H9 (cell line): Measurements from ENCODE around the gene CC2D1A. TPM values are rescaled to one million over a fixed set of nuclear protein-coding genes. Genes with fewer than 3 reads are reported as not detected.
"Not testable (repeated sequence)": the region's sequence is repeated elsewhere in the genome, so short reads cannot be mapped to it uniquely, and the experiment has no call there.

Experiments used
- DNase-seq: peaks from one replicate; pipeline ENCODE4 v3.0.0-alpha.2; 2017
- H2AFZ ChIP-seq: one replicate; pipeline ENCODE4 v1.6.1; 2013; ENCODE audit warnings: mild to moderate bottlenecking, low read length, control low read depth, moderate library complexity
- H2AK5ac ChIP-seq: 2 replicates; pipeline ENCODE4 v1.6.1; 2013; ENCODE audit warnings: low read length, control low read depth, mixed read lengths; ENCODE audit not compliant: insufficient read length
- H2BK120ac ChIP-seq: one replicate; pipeline ENCODE4 v1.6.1; 2013; ENCODE audit warnings: low read depth, mild to moderate bottlenecking, low read length, control low read depth, inconsistent platforms; ENCODE audit not compliant: poor library complexity, severe bottlenecking
- H2BK12ac ChIP-seq: 2 replicates; pipeline ENCODE4 v1.6.1; 2013; ENCODE audit warnings: low read length, control low read depth, mixed read lengths, low read depth; ENCODE audit not compliant: insufficient read length
- H2BK15ac ChIP-seq: 2 replicates; pipeline ENCODE4 v1.6.1; 2013; ENCODE audit warnings: low read depth, low read length, control low read depth
- H2BK20ac ChIP-seq: one replicate; pipeline ENCODE4 v1.6.1; 2013; ENCODE audit warnings: low read depth, mild to moderate bottlenecking, low read length, control low read depth, inconsistent platforms; ENCODE audit not compliant: poor library complexity, severe bottlenecking
- H2BK5ac ChIP-seq: 2 replicates; pipeline ENCODE4 v1.6.1; 2013; ENCODE audit warnings: low read length, control low read depth, mixed read lengths; ENCODE audit not compliant: insufficient read length
- H3K14ac ChIP-seq: 2 replicates; pipeline ENCODE4 v1.6.1; 2013; ENCODE audit warnings: low read length, control low read depth; ENCODE audit not compliant: insufficient read depth
- H3K18ac ChIP-seq: 2 replicates; pipeline ENCODE4 v1.6.1; 2013; ENCODE audit warnings: low read depth, mild to moderate bottlenecking, mixed read lengths, low read length, control low read depth; ENCODE audit not compliant: insufficient read length
- H3K23ac ChIP-seq: 2 replicates; pipeline ENCODE4 v1.6.1; 2013; ENCODE audit warnings: low read length, control low read depth, mixed read lengths, low read depth; ENCODE audit not compliant: insufficient read length
- H3K23me2 ChIP-seq: 2 replicates; pipeline ENCODE4 v1.6.1; 2013; ENCODE audit warnings: low read depth, mild to moderate bottlenecking, mixed read lengths, low read length, control low read depth; ENCODE audit not compliant: insufficient read length, poor library complexity, severe bottlenecking
- H3K27ac ChIP-seq: 2 replicates; pipeline ENCODE4 v1.5.1; 2013; ENCODE audit warnings: low read length, control low read depth, mixed read lengths, low read depth; ENCODE audit not compliant: insufficient read length
- H3K27me3 ChIP-seq: 2 replicates; pipeline ENCODE4 v1.6.1; 2013; ENCODE audit warnings: low read length, control low read depth, inconsistent platforms; ENCODE audit not compliant: insufficient read depth
- H3K4ac ChIP-seq: 2 replicates; pipeline ENCODE4 v1.6.1; 2013; ENCODE audit warnings: low read depth, mild to moderate bottlenecking, control low read depth, inconsistent platforms, low read length, moderate library complexity
- H3K4me1 ChIP-seq: 2 replicates; pipeline ENCODE4 v1.6.1; 2013; ENCODE audit warnings: low read length, control low read depth, inconsistent platforms; ENCODE audit not compliant: insufficient read depth
- H3K4me2 ChIP-seq: 2 replicates; pipeline ENCODE4 v1.6.1; 2013; ENCODE audit warnings: low read length, control low read depth, mixed read lengths; ENCODE audit not compliant: insufficient read length, insufficient read depth
- H3K56ac ChIP-seq: 2 replicates; pipeline ENCODE4 v1.6.1; 2013; ENCODE audit warnings: low read depth, mild to moderate bottlenecking, mixed read lengths, low read length, control low read depth; ENCODE audit not compliant: insufficient read length
- H3K79me1 ChIP-seq: 2 replicates; pipeline ENCODE4 v1.6.1; 2013; ENCODE audit warnings: low read depth, mild to moderate bottlenecking, moderate library complexity, low read length, control low read depth, inconsistent platforms; ENCODE audit not compliant: insufficient read depth, poor library complexity, severe bottlenecking
- H3K79me2 ChIP-seq: 2 replicates; pipeline ENCODE4 v1.6.1; 2013; ENCODE audit warnings: low read length, control low read depth, inconsistent platforms; ENCODE audit not compliant: insufficient read depth
- H3K9ac ChIP-seq: 2 replicates; pipeline ENCODE4 v1.6.1; 2013; ENCODE audit warnings: low read length, control low read depth, mixed read lengths; ENCODE audit not compliant: insufficient read length; ENCODE audit errors: extremely low read depth
- H3K9me3 ChIP-seq: one replicate; pipeline ENCODE4 v1.6.1; 2013; ENCODE audit warnings: low read depth, low read length, inconsistent platforms; ENCODE audit not compliant: control insufficient read depth
- H3T11ph ChIP-seq: one replicate; pipeline ENCODE4 v1.6.1; 2013; ENCODE audit warnings: mild to moderate bottlenecking, low read length, control low read depth, inconsistent platforms
- H4K20me1 ChIP-seq: one replicate; pipeline ENCODE4 v1.6.1; 2013; ENCODE audit not compliant: control insufficient read depth, insufficient read length, insufficient read depth
- H4K5ac ChIP-seq: 2 replicates; pipeline ENCODE4 v1.6.1; 2013; ENCODE audit warnings: low read depth, mild to moderate bottlenecking, mixed read lengths, low read length, control low read depth; ENCODE audit not compliant: insufficient read length
- H4K8ac ChIP-seq: replicated peaks from 2 replicates; pipeline ENCODE4 v1.6.1; 2013; ENCODE audit warnings: low read length, control low read depth, mixed read lengths, low read depth; ENCODE audit not compliant: insufficient read length
- H4K91ac ChIP-seq: 2 replicates; pipeline ENCODE4 v1.6.1; 2013; ENCODE audit warnings: low read depth, mild to moderate bottlenecking, moderate library complexity, mixed read lengths, low read length, control low read depth; ENCODE audit not compliant: insufficient read length
- H3K27ac Mint-ChIP-seq, 3 experiments: 2 replicates in 2 of 3; 3 replicates in 1 of 3; pipeline ENCODE4 v1.8.0; 2020 to 2021; ENCODE audit warnings: mixed read lengths in 3 of 3, mild to moderate bottlenecking in 1 of 3, moderate library complexity in 1 of 3
- H3K27me3 Mint-ChIP-seq: 2 replicates; pipeline ENCODE4 v1.8.0; 2021; ENCODE audit warnings: low read depth, mild to moderate bottlenecking, moderate library complexity, mixed read lengths
- H3K36me3 Mint-ChIP-seq, 3 experiments: 2 replicates in 2 of 3; 3 replicates in 1 of 3; pipeline ENCODE4 v1.8.0; 2020 to 2021; ENCODE audit warnings: low read depth in 3 of 3, mixed read lengths in 3 of 3; ENCODE audit not compliant: insufficient read depth in 1 of 3
- H3K4me1 Mint-ChIP-seq, 2 experiments: 2 replicates each; pipeline ENCODE4 v1.8.0; 2020; ENCODE audit warnings: mixed read lengths in 2 of 2
- H3K4me3 Mint-ChIP-seq, 2 experiments: 2 replicates in 1 of 2; 3 replicates in 1 of 2; pipeline ENCODE4 v1.8.0; 2020 to 2021; ENCODE audit warnings: mild to moderate bottlenecking in 2 of 2, mixed read lengths in 2 of 2, moderate library complexity in 1 of 2
- H3K9me3 Mint-ChIP-seq, 2 experiments: 2 replicates in 1 of 2; 3 replicates in 1 of 2; pipeline ENCODE4 v1.8.0; 2020; ENCODE audit warnings: mild to moderate bottlenecking in 2 of 2, mixed read lengths in 2 of 2, moderate library complexity in 1 of 2
- whole genome bisulfite sequencing: extraction: QIAGEN DNeasy Blood & Tissue Kit; methylation state at CpG from one replicate; pipeline ENCODE4 v1.1.7; 2013; ENCODE audit warnings: missing lambda C conversion rate, low lambda C conversion rate, mixed read lengths; ENCODE audit not compliant: insufficient read length; ENCODE audit errors: extremely low coverage; 5-methylcytosine and 5-hydroxymethylcytosine counted together
- total RNA-seq: library from RNA; stranded (reverse); gene quantifications from 2 replicates; pipeline ENCODE4 v1.2.1, GENCODE V29; 2021
- TF ChIP-seq, protein P1 (sequence below): fragments of 200-600 bp; sonication (generic); conservative IDR thresholded peaks from 3 replicates; pipeline ENCODE4 v1.8.0; 2021; ENCODE audit warnings: antibody characterized with exemption, mild to moderate bottlenecking

Gene CC2D1A
- total RNA-seq, 1 experiment from 2014 or later, result 48.5 TPM

DNA sequence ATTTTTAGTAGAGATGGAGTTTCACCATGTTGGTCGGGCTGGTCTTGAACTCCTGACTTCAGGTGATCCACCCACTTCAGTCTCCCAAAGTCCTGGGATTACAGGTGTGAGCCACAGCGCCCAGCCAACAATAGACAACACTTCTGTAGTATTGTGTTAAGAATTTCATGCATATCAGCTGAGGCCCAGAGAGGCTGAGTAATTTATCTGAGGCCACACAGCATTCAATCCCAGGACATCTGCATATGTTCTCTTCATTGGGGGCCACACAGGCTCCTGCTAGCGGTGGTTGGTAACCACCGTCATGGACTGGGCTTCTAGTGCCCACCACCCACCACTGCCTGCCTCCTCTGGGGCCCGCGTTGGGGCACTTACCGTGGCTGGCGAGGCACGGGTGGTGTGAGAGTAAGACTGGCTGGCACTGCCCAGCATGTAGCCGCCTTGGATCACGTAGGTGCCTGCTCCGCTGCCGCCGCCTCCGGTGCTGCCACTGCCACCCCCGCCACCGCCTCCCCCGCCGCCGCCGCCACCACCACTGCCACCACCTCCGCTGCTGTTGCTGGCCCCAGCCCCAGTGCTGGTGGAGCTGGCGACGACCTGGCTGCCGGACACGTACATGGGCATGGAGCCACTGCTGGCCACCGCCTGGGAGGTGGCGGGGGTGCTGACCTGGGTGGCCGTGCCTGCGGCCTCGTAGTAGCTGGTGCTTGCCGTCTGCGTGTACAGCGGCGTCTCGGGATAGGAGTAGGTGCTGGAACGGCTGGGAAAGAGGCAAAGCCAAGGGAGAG lies 66.6 kb downstream of the CC2D1A start:
- H3T11ph ChIP-seq, result no peak overlapping the region
- no peaks in the 10 kb centered on the region for H3K27me3 Mint-ChIP-seq
- H2AFZ ChIP-seq, result no peak overlapping the region
- H4K5ac ChIP-seq, result no peak overlapping the region
- peak overlapping the region in 1 of 3 experiments; percentile 13; a peak in 1 of 7 replicates for H3K27ac Mint-ChIP-seq
- no peak overlapping the region for H3K23ac ChIP-seq
- H3K4me1 ChIP-seq, result no peaks in the 10 kb centered on the region
- peaks cover 8 to 9% of the 10 kb centered on the region in 2 experiments for H3K4me1 Mint-ChIP-seq
- no peaks in the 10 kb centered on the region for H3K23me2 ChIP-seq
- H4K8ac ChIP-seq, result no peak overlapping the region
- no peak overlapping the region for H3K4me3 Mint-ChIP-seq
- H2BK12ac ChIP-seq, result no peak overlapping the region
- no peak overlapping the region for H4K91ac ChIP-seq
- no peaks in the 10 kb centered on the region for H4K20me1 ChIP-seq
- H3K18ac ChIP-seq, result no peak overlapping the region
- H3K36me3 Mint-ChIP-seq, result peaks cover 12 to 60% (median 24%) of the 10 kb centered on the region in 3 experiments
- no peak for DNase-seq
- H3K79me1 ChIP-seq, result no peaks in the 10 kb centered on the region
- no peaks in the 10 kb centered on the region for H3K9me3 Mint-ChIP-seq
- no peak overlapping the region for H3K56ac ChIP-seq
- no peak overlapping the region for H2BK5ac ChIP-seq
- H2BK15ac ChIP-seq, result no peak overlapping the region
- H3K4me2 ChIP-seq, result no peak overlapping the region
- no peak overlapping the region for H3K14ac ChIP-seq
- no peak overlapping the region for H3K27ac ChIP-seq
- no peak overlapping the region for H2AK5ac ChIP-seq
- no peaks in the 10 kb centered on the region for H3K27me3 ChIP-seq
- H2BK20ac ChIP-seq, result no peak overlapping the region
- no peak overlapping the region for H3K9ac ChIP-seq
- no peaks in the 10 kb centered on the region for H3K9me3 ChIP-seq
- TF ChIP-seq, protein P1, sequence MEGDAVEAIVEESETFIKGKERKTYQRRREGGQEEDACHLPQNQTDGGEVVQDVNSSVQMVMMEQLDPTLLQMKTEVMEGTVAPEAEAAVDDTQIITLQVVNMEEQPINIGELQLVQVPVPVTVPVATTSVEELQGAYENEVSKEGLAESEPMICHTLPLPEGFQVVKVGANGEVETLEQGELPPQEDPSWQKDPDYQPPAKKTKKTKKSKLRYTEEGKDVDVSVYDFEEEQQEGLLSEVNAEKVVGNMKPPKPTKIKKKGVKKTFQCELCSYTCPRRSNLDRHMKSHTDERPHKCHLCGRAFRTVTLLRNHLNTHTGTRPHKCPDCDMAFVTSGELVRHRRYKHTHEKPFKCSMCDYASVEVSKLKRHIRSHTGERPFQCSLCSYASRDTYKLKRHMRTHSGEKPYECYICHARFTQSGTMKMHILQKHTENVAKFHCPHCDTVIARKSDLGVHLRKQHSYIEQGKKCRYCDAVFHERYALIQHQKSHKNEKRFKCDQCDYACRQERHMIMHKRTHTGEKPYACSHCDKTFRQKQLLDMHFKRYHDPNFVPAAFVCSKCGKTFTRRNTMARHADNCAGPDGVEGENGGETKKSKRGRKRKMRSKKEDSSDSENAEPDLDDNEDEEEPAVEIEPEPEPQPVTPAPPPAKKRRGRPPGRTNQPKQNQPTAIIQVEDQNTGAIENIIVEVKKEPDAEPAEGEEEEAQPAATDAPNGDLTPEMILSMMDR, result no peak
- no CpG with 5 or more reads among the region's 37 CpGs for WGBS
- H2BK120ac ChIP-seq, result no peak overlapping the region
- H3K4ac ChIP-seq, result no peak overlapping the region
- no peaks in the 10 kb centered on the region for H3K79me2 ChIP-seq

DNA sequence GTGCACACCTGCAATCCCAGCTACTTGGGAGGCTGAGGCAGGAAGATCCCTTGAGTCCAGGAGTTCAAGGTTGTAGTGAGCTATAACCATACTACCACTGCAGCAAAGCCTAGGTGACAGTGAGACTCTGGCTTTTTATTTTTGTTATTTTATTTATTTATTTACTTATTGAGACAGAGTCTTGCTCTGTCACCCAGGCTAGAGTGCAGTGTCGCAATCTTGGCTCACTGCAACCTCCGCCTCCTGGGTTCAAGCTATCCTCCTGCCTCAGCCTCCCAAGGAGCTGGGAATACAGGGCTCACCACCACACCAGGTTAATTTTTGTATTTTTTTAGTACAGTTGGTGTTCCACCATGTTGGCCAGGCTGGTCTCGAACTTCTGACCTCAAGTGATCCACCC lies 67.5 kb downstream of the CC2D1A start:
- not testable (repeated sequence) for H2AK5ac ChIP-seq, H3K27ac ChIP-seq, H3T11ph ChIP-seq, H3K9ac ChIP-seq, H4K20me1 ChIP-seq, H3K27ac Mint-ChIP-seq, H3K4me2 ChIP-seq, H3K9me3 Mint-ChIP-seq, H2BK20ac ChIP-seq, H4K8ac ChIP-seq, H4K5ac ChIP-seq, H3K27me3 Mint-ChIP-seq, H2BK12ac ChIP-seq, H3K23me2 ChIP-seq, H2BK120ac ChIP-seq, H3K18ac ChIP-seq, H3K4me3 Mint-ChIP-seq, H3K27me3 ChIP-seq, H3K9me3 ChIP-seq, H3K79me2 ChIP-seq, H3K4me1 ChIP-seq, H2BK15ac ChIP-seq, DNase-seq, H2AFZ ChIP-seq, H3K23ac ChIP-seq, H3K79me1 ChIP-seq, H2BK5ac ChIP-seq, H3K14ac ChIP-seq, H4K91ac ChIP-seq, H3K56ac ChIP-seq, H3K4ac ChIP-seq
- H3K4me1 Mint-ChIP-seq, result peaks cover 8 to 14% of the 10 kb centered on the region in 2 experiments
- no CpG with 5 or more reads among the region's 3 CpGs for WGBS
- peaks cover 12 to 53% (median 24%) of the 10 kb centered on the region in 3 experiments for H3K36me3 Mint-ChIP-seq
